ENCODE results near the gene NCOA7. TPM values are rescaled to one million over a fixed set of nuclear protein-coding genes. Genes with fewer than 3 reads are reported as not detected.
"Not testable (repeated sequence)": the region's sequence is repeated elsewhere in the genome, so short reads cannot be mapped to it uniquely, and the experiment has no call there.

The NCOA7 gene
- total and polyA plus RNA-seq, 12 donors: 4.2 to 21.3 (median 10.3) TPM

DNA sequence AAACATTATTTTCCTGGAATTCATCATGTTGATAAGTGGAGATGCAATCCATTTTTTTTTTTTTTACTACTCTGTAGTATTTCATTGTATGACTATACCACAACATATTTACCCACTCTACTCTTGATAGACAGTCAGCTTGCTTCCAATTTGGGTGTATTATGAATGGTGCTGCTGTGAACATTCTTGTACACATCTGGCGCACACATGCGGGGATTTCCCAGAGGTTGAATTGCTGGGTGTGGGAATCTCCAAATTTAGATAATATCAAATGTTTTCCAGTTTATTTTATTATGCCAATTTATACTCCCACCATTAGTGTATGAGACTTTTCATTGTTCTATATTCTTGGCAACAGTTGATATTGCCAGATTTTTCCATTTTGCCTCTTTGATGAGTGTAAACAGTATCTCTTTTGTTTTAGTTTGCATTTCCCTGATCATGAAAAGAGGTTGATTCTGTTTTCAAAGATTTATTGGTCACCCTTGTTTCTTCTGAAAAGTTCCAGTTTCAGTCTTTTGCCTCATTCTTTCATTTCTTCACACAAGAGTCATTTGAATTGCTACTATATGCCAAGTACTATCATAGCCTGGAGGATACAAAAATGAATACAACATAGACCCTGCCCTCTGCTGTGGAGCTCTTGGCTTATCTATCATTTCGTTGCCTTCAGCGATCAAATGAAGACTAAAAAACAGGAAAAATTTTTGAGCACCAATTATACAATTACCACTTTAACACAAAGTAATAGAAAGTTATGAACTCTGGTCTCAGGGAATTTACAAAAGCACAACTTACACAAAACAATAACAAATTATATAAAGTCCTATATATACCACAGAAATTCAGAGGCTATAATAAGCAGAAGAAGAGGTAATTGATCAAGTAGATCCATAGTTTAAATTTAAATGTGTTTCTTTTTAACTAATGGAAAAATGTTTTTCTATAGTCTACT, 17.1 kb upstream of the NCOA7 start:
- Histone ChIP-seq H3K9me3 (no peaks in the 10 kb centered on the region), H3K27me3 (no peaks in the 10 kb centered on the region), H3K4me1 (no peaks in the 10 kb centered on the region), H3K4me3 (no peak overlapping the region), H3K27ac (no peak overlapping the region), H3K36me3 (no peaks in the 10 kb centered on the region)
- TF ChIP-seq, protein P1, sequence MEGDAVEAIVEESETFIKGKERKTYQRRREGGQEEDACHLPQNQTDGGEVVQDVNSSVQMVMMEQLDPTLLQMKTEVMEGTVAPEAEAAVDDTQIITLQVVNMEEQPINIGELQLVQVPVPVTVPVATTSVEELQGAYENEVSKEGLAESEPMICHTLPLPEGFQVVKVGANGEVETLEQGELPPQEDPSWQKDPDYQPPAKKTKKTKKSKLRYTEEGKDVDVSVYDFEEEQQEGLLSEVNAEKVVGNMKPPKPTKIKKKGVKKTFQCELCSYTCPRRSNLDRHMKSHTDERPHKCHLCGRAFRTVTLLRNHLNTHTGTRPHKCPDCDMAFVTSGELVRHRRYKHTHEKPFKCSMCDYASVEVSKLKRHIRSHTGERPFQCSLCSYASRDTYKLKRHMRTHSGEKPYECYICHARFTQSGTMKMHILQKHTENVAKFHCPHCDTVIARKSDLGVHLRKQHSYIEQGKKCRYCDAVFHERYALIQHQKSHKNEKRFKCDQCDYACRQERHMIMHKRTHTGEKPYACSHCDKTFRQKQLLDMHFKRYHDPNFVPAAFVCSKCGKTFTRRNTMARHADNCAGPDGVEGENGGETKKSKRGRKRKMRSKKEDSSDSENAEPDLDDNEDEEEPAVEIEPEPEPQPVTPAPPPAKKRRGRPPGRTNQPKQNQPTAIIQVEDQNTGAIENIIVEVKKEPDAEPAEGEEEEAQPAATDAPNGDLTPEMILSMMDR (IDR thresholded peaks at IDR 0.05): no peak
- intact Hi-C loops (cut with DNase I): no loop called here
- no peak for DNase-seq
- WGBS, 2 donors: 73 to 75% methylated on average over 4 of the region's 4 CpGs
- peak in 2 of 8 donors; percentile 46 to 47 for ATAC-seq

DNA sequence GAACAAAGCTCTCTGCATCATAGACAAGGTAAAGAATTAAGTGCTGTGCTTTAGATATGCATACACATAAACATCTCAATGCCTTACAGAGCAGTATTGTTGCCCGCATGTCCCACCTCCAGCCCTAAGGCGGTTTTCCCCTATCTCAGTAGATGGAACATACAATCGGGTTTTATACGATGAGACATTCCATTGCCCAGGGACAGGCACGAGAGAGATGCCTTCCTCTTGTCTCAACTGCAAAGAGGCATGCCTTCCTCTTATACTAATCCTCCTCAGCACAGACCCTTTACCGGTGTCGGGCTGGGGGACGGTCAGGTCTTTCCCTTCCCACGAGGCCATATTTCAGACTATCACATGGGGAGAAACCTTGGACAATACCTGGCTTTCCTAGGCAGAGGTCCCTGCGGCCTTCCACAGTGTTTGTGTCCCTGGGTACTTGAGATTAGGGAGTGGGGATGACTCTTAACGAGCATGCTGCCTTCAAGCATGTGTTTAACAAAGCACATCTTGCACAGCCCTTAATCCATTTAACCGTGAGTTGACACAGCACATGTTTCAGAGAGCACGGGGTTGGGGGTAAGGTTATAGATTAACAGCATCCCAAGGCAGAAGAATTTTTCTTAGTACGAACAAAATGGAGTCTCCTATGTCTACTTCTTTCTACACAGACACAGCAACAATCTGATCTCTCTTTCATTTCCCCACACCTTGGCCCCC, 14.5 kb upstream of the NCOA7 start:
- H3K4me3 ChIP-seq; H3K9me3 ChIP-seq; intact Hi-C loops (cut with DNase I); DNase-seq; H3K27me3 ChIP-seq; H3K27ac ChIP-seq; H3K36me3 ChIP-seq; ATAC-seq; H3K4me1 ChIP-seq: not testable (repeated sequence)
- 76 to 79% methylated on average over 13 to 14 of the region's 14 CpGs for WGBS, 2 donors

DNA sequence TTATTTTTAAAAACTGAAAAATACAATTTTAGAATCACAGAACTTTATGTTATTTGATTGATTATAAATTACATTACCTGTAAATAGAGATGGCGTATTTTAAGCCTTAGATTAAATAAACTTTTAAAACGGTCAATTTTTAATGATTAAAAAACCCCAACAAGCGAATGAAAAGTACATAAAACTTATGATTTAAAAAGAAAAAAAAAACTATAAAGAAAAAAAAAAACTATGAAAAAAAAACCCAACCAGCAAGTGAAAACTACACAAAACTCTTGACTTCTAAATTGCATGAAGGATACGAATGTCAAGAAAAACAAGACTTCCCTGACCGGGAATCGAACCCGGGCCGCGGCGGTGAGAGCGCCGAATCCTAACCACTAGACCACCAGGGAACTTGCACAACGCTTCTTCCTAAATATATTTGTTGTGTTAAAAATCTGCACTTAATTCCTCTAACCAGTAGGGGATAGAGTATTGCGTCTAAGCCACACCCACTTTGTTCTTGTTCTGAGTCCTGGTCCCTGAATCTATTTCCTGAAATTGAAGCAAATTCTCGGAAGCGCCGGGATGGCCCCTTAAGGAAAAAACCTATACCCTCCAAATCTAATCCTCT, 10.7 kb upstream of the NCOA7 start:
- no peaks in the 10 kb centered on the region for H3K36me3 ChIP-seq
- no peaks in the 10 kb centered on the region for H3K9me3 ChIP-seq
- TF ChIP-seq, protein P1 (IDR thresholded peaks at IDR 0.05): peak in 7 of 9 donors; percentile 29 to 55 (median 43)
- DNase-seq (peak; percentile 81 to 88), ATAC-seq (peak; percentile 95 to 99 (median 98))
- intact Hi-C loops (cut with DNase I): loop anchor here in 5 of 10 donors (2.0 to 10.0 kb wide), 3 partner anchors 175 to 192 kb away; partner anchors contain the start of gene HINT3 (in 4 of the 5)
- peaks cover 0 to 18% (median 7%) of the 10 kb centered on the region in 9 donors for H3K4me1 ChIP-seq
- no peaks in the 10 kb centered on the region for H3K27me3 ChIP-seq
- H3K4me3 ChIP-seq: peak overlapping the region; percentile 31 to 83 (median 64)
- peak overlapping the region; percentile 75 to 95 (median 94) for H3K27ac ChIP-seq
- WGBS, 2 donors: 13 to 15% methylated on average over 17 of the region's 17 CpGs

DNA sequence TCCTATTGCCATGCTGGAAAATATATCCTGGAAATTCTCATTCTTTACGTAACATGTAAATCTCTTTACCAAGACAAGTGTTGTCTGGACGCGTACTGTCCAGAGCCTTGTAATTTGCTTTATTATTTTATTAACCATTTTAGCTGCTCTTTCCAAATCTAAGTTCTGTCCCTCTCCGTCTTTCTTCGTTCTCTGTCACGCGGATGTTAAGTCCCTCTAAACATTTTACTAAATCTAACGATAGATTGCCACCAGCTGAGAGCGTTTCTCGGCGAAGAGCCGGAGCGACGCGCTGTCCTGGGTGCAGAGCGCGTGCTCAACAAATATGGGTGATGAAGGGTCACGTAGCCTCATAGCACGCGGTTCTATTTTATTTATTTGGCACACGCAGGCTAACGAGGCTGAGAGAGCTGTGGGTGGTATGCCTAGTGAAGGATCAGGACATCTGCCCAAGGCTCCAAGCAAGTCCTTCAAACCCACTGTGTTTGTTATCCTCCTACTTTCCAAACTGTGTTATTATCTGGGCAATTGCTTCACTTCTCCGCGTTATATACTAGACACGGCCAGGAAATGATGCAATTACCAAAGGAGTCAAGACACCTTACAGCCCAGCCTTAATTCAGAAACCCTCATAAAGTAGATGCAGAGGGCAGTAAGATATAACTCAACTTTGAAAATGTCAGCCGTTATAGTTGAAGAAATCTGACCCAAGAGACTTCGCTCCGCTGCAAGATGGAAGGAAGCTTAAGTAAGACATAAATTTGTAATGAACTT, 10.0 kb upstream of the NCOA7 start:
- Histone ChIP-seq H3K27me3 (no peaks in the 10 kb centered on the region), H3K4me1 (peaks cover 0 to 18% (median 7%) of the 10 kb centered on the region in 9 donors), H3K27ac (peak overlapping the region; percentile 75 to 95 (median 94)), H3K9me3 (no peaks in the 10 kb centered on the region), H3K4me3 (peak overlapping the region; percentile 31 to 83 (median 64)), H3K36me3 (no peaks in the 10 kb centered on the region)
- WGBS, 2 donors: 1% methylated on average over 28 of the region's 28 CpGs
- ATAC-seq (peak; percentile 84 to 92 (median 90)), DNase-seq (peak; percentile 44)
- TF ChIP-seq, protein P1 (IDR thresholded peaks at IDR 0.05): no peak
- intact Hi-C loops (cut with DNase I): loop anchor here in 5 of 10 donors (2.0 to 10.0 kb wide), 3 partner anchors 174 to 192 kb away; partner anchors contain the start of gene HINT3 (in 4 of the 5)
